Epithelial cell of prostate (primary cell): ENCODE results near the gene DIAPH3.
"Not testable (repeated sequence)": the region's sequence is repeated elsewhere in the genome, so short reads cannot be mapped to it uniquely, and the experiment has no call there.

ENCODE experiments used
- DNase-seq: peaks from one replicate; pipeline ENCODE4 v3.0.0-alpha.2; 2011; ENCODE audit warnings: low read depth, low spot score
- H3K27ac ChIP-seq: fragments of 450-650 bp; 2 replicates; pipeline ENCODE4 v1.5.1; 2017; ENCODE audit warnings: mild to moderate bottlenecking

DIAPH3 gene, protein sequence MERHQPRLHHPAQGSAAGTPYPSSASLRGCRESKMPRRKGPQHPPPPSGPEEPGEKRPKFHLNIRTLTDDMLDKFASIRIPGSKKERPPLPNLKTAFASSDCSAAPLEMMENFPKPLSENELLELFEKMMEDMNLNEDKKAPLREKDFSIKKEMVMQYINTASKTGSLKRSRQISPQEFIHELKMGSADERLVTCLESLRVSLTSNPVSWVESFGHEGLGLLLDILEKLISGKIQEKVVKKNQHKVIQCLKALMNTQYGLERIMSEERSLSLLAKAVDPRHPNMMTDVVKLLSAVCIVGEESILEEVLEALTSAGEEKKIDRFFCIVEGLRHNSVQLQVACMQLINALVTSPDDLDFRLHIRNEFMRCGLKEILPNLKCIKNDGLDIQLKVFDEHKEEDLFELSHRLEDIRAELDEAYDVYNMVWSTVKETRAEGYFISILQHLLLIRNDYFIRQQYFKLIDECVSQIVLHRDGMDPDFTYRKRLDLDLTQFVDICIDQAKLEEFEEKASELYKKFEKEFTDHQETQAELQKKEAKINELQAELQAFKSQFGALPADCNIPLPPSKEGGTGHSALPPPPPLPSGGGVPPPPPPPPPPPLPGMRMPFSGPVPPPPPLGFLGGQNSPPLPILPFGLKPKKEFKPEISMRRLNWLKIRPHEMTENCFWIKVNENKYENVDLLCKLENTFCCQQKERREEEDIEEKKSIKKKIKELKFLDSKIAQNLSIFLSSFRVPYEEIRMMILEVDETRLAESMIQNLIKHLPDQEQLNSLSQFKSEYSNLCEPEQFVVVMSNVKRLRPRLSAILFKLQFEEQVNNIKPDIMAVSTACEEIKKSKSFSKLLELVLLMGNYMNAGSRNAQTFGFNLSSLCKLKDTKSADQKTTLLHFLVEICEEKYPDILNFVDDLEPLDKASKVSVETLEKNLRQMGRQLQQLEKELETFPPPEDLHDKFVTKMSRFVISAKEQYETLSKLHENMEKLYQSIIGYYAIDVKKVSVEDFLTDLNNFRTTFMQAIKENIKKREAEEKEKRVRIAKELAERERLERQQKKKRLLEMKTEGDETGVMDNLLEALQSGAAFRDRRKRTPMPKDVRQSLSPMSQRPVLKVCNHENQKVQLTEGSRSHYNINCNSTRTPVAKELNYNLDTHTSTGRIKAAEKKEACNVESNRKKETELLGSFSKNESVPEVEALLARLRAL

DNA sequence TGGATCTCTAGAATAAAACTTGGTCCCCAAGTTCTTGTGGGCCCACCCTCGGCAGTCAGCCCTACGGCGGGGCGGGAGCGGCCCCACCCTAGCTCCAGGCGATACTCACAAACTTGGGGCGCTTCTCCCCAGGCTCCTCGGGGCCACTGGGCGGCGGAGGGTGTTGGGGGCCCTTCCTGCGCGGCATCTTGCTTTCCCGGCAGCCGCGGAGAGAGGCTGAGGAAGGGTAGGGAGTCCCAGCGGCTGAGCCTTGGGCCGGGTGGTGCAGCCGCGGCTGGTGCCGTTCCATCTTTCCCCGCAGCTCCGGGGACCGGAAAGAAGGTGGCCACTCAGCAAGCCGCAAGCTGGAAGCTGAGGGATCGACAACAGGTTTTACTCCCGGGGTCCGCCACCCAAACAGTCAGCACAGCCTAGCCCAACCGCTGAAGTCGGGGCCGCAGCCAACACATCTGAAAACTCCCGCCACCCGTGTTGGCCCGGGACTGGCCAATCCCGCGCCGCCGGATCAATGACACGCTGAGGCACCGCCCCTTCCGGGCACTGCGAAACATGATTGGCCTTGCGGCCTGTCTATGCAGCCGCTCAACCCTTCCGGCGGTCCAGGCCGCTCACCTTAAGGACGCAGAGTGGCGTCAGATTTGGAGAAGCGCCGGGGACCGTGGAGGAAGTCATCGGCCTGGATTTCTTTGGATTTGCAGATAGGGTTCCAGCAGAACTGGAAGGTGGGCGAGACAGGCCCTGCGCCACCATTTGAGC is at the start of gene DIAPH3:
Gene DIAPH3 (minus strand): TSS at position 451 of the 756 bp plus-strand sequence. CDS start 162 bp downstream, at position 289.
- peak; percentile 59 for DNase-seq
- H3K27ac ChIP-seq = peak within 1 kb of the TSS; percentile 78

DNA sequence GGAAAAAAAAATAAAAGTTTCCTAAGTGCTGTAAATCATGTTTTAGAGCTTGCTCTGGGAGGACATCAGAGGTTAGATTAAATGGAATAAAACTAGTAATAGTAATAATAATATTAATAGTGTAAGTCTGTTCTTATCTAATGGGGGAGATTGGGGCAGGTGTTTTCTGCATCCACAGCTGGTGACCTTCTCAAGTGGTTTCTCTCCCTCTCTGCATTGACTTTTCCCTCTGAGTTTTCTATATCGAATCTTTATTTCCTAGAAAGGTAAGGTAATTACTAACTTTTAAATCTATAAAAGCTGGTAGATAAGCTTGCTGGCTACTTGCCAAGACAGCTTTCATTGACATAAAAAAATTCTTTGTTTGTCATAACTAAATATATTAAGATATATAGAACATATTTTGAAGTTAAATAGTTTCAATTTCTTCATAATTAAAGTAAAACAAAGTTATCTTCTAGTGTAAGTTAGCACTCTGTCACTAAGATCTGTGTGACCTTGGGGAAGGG is 49.6 kb upstream of the DIAPH3 start:
- H3K27ac ChIP-seq = no peak overlapping the region
- DNase-seq = no peak

DNA sequence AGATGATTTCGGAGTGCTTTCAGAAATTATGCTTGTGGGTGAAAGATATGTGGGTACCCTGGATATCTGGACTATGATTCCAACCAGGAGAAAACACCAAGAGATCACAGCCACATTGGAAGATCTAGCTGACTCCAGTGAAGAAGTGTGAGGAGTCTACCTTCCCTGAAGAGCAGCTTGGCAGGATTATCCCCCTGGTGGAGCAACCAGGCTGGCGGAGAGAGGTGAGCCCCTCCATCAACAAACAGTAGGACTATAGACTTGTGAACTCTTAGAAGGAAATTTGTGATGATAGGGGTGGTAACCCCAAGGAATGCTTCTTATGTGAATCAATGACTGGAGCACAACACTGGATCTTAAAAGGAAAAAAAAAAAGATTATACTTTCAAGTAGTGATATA is 47.8 kb upstream of the DIAPH3 start:
- DNase-seq = no peak

DNA sequence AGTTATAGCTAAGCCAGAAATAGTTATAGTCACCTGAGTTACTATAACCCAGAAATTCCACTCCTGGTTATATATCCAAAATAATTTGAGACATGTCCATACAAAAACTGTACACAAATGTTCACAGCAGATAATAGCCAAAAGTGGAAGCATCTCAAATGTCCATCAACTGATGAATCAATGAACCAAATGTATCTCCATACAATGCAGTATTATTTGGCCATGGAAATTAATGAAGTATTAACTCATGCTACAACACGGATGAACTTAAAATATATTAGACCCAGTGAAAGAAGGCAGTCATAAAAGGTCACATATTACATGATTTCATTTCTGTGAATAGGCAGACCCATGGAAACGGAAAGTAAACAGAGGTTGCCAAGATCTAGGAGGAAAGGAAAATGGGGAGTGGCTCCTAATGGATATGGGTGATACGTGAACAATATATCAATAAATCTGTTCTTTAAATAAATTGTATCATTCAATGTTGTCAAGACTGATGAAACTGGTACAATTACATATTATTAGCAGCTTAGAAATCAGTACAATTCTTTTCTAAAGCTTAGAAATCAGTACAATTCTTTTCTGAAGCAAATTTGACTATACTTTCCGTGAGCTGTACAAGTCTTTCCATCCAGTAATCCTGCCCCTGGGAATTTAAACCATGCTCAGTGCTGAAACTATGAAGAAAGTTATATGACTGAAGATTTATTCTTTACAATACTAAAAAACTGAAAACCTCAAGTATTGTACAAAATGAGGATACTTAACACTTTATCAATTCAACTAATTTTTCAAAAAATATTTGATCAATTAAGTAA is 47.0 kb upstream of the DIAPH3 start:
- no peak overlapping the region for H3K27ac ChIP-seq
- DNase-seq = no peak

More for the DNA sequence above, 47.8 kb upstream of the DIAPH3 start:
- no peak overlapping the region for H3K27ac ChIP-seq

DNA sequence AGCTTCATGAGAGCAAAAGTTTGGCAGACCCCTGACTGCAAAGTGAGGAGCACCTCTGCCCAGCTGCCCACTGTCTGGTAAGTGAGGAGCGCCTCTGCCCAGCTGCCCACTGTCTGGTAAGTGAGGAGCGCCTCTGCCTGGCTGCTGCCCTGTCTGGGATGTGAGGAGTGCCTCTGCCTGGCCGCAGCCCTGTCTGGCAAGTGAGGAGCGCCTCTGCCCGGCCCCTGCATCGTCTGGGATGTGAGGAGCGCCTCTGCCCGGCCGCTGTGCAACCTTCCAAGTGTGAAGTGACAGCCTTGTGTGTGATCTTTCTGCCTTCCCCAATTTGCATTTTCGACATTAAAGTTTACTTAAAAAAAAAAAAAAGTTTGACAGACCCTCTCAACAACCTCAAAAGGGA is 41.8 kb upstream of the DIAPH3 start:
- not testable (repeated sequence) for H3K27ac ChIP-seq, DNase-seq

DNA sequence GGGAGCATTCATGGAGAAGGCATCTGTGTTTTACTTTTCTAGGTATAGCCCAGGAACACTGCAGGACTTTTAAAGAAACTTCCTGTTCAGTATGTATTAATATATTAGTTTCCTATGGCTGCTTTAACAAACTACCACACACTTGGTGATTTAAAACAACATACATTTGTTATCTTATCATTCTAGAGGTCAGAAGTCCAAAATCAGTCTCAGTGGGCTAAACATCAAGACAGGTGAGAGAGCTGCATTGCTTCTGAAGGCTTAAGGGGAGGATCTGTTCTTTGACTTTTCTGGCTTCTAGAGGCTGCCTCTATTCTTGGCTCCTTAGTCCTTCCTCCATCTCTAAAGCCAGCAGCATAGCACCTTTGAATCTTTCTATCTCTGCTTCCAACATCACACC is 37.6 kb upstream of the DIAPH3 start:
- DNase-seq = no peak
- H3K27ac ChIP-seq = no peak overlapping the region

DNA sequence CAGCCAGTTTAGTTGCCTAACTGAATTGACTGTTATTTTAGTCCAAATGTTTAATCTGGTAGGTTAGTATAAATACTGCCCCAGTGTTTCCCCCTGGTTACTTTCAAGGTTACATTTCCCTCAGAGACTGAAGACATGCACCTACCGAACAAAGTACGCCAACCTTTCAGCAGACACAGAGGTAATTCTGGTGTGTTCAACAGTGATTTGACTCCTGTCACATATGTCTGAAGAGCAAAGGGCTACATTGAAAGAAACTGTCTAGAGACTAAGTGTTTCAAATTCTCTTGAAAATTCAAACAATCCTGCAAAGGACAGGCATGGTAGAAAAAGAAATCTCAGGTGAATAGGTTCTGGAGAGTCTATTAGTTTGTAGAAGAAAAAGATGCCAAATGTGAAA is 32.2 kb upstream of the DIAPH3 start:
- not testable (repeated sequence) for H3K27ac ChIP-seq, DNase-seq

DNA sequence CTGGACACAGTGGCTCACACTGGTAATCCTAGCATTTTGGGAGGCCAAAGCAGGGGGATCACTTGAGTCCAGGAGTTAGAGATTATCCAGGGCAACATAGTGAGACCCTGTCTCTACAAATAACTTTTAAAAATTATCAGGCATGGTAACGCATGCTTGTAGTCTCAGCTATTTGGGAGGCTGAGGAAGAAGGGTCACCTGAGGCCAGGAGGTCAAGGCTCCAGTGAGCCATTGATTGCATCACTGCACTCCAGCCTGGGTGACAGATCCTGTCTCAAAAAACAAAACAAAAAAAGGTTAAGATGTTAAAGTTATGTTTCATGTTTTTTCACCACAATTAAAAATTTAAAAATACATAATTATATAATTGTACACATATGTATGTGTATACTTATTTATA is 19.2 kb upstream of the DIAPH3 start:
- no peak for DNase-seq
- H3K27ac ChIP-seq = no peak overlapping the region

DNA sequence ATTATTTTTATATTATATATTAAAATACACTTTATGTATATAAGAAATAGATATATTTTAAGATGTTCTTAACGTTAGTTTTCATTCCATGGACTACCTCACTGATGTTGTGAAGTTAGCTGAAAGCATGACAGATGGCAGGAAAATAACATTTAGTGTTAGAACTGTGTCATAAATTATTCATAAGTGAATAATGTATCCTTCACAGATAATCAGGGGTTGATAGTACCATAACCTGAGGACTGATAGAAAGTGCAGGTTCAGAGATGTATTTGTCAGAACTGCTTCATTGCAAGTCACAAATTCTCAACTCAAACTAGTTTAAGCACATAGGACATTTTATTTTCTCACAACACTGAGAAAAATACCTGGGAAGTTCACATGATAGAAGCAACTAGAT is 14.6 kb upstream of the DIAPH3 start:
- no peak overlapping the region for H3K27ac ChIP-seq
- DNase-seq = no peak

DNA sequence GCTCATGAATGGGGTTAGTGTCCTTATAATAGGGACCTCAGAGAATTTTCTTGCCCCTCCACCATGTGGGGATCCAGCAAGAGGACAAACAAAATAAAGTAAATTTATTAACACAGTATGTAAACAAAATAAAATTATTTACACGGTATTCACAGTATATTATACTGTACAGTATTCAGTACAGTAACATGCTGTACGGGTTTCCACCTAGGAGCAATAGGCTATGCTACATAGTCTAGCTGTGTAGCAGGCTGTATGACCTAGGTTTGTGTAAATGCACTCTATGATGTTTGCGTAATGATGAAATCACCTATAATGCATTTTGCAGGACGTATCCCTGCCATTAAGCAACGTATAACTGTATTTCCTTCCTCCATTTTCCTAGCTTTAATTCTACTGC is 11.8 kb upstream of the DIAPH3 start:
- no peak for DNase-seq
- no peak overlapping the region for H3K27ac ChIP-seq

DNA sequence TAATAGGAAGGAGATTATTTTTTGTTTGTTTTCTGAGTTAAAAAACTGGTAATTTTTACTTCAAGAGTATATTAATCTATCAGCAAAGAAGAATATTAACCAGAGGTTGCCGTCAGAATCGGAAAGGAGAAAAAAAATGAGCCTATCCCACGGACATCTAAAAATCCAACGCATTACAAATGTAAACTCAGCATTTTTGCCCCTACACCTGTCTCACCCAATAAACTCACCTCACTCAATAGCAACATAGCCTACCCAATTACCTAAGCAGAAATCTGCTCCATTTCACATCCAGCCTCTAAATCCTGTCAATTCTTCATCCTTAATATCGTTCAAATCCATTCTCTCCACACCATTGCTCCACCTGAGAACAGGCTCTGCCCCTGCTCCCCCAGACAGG is 10.4 kb upstream of the DIAPH3 start:
- H3K27ac ChIP-seq = no peak overlapping the region
- no peak for DNase-seq

DNA sequence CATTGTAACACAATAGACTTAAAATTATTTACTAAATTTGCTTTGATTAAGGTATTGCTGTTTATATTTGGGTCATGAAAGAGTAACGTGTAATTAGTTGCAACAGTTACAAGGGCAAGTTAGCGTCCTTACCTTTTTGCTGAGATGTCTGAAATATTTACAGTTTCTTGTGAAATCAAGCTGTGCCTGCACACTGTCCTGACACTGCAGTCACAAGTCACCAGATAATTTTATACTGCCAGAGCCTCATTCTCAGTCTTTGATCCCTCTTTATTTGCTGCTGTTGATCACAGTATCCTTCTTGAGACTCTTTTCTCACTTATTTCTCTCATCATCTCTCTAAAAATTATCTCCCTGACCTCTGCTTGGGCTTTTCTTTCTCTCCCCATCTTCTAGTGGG is 8.4 kb upstream of the DIAPH3 start:
- no peak for DNase-seq
- H3K27ac ChIP-seq = no peak overlapping the region

DNA sequence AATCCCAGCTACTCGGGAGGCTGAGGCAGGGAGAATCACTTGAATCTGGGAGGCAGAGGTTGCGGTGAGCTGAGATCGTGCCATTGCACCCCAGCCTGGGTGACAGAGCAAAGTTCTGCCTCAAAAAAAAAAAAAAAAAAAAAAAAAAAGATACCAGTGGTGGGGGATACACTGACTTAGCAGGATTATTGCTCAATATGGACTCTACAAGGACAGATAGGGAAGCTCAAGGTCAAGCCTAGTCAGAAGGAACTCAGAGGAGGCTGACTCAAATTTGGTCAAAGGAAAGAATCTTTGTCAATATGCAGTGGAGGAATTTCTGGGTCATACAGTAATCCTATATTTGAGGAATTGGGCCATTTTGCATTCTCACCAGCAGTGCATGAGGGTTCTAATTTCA is 6.7 kb upstream of the DIAPH3 start:
- DNase-seq = no peak
- no peak overlapping the region for H3K27ac ChIP-seq

DNA sequence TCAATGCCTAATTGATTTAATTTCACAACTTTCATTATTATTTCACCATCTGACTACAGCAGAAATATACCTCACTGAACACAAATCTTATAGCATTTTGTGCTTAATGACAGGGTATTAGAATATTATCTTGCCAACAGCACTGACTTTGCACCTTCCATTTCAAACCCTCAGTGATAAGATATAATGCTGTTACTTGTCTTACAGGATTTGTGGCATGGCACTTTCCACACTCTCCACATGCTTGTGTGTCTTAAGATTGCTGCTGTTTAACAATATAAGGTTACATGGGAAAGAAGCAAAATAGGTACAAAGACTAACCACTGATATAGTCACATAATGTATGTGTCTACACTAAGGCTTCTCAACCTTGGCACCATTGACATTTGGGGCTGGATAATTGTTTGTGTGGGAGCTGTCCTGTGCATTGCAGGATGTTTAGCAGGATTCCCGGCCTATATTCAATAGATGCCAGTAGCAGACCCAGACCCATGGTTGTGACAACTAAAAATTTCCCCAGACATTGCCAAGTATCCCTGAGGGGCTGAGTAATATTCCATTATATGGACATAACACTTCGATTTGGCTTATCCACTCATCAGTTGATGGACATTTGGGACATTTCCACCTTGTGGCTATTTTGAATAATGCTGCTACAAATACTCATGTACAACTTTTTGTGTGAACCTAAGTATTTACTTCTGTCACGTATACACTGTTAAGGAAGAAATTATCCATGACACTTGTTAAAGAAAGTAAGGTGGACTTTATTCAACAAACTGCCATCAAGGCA is 5.7 kb upstream of the DIAPH3 start:
- DNase-seq = no peak
- H3K27ac ChIP-seq = no peak overlapping the region

DNA sequence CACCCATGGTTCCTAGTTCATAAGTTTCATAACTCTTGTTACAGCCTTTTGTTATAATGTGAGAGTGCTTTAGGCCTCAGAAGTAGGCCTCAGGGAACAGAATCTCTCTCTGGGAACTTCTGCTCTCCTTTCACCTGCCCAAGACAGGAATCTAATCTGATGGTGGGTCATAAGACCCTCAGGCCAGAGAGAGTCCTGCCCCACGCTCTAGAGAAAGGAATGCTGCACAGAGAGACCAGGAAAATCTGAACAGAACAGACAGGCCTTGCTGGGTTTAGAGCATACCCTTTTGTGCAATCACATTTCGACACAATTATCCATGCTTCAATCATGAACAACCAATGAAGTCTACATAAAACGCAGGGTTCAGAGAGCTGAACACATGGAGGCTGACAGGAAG is 3.4 kb upstream of the DIAPH3 start:
- DNase-seq = no peak
- no peak overlapping the region for H3K27ac ChIP-seq

DNA sequence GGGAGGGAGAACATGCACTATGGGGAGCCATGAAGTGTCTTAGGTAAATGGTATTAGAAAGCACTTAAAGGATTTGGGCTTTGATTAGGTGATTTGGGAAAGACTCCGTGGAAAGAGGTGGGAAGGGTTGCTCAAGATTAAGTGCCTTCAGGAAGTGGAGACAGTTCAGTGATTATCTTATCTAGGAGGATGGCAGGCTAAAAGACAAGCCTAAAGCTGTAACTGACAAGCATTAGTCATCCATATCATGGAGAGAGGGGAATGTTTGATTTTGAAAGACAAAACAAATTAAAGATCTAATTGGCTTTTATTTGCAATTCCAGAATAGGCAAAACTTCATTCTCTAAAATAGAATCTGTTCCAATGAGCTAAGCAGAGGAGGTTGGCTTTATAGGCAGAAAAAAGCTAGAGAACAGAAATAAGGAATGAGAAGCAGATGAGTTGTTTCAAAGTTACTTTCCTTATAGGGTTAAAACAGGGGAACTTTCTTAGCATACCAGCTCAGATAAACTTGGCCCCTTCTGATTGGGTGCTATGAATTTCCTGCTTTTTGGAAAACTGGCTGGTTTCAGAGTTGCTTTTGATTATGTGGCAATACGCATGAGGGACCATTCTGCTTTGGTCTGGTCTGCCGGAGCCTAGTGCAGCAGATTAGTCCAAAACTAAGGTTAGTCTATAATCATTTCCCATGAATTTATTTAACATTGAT is 1.8 kb upstream of the DIAPH3 start:
- no peak overlapping the region for H3K27ac ChIP-seq

DNA sequence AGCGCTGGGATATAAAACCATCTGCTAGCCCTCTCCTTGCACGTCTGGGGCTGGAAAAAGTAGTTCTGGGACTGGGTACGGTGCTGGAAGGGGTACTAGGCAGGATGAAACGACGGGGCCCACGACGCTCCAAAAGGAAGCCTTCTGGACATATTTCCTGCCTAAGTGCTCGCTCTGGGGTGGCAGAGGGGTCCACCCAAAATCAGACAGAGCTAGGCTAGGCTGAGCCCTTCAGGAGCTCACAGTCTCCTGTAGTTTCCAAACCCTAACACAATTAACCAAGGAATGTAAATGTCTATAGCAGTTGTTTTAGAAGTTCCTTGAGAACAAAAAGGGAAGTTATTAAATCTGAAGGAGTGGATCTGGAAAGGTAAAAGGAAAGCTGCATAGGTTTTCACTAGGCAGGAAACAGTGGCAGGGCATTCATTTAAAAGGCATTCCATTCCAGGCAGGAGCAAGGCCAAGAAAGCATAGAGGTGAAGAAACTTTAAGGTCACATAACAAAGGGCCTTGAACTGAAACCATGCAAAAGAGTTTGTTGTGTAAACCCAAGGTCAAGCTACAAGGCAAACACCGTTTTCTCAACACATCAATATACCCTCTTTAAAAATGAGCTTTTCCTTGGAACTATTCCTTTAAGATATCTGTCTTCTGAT is 634 bp upstream of the DIAPH3 start:
- no peak for DNase-seq
- peak overlapping the region; percentile 78 for H3K27ac ChIP-seq

More for the DNA sequence above, 1.8 kb upstream of the DIAPH3 start:
- DNase-seq = no peak
